OCI-LY7 (cell line): ENCODE measurements around the gene SLC38A4.

ENCODE experiments used
- EZH2phosphoT487 ChIP-seq: fragments of 200-600 bp; sonication (generic); IDR thresholded peaks from 2 replicates; pipeline ENCODE4 v1.6.1; 2018; ENCODE audit warnings: low read depth, borderline replicate concordance, mild to moderate bottlenecking, mixed run types, antibody characterized with exemption, low read length, moderate library complexity, mixed read lengths
- TF ChIP-seq, protein P1 (sequence below): fragments of 200-600 bp; sonication (generic); conservative IDR thresholded peaks from 2 replicates; pipeline ENCODE4 v1.5.1; 2014; ENCODE audit warnings: mild to moderate bottlenecking, antibody characterized with exemption, low read length, moderate library complexity, mixed read lengths

DNA sequence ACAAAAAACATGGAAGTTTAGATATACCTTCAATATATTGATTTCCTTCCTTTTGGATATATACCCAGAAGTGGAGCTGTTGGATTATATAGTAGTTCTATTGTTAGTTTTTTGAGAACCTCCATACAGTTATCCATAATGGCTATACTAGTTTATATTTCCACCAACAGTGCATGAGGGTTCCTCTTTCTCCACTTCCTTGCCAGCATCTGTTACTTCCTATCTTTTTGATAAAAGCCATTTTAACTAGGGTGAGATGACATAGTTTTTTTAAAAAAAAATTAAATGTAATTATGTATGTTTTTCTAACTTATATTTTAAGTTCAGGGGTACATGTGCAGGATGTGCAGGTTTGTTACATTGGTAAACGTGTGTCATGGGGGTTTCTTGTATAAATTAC is 10.0 kb upstream of the SLC38A4 start:
- TF ChIP-seq, protein P1, sequence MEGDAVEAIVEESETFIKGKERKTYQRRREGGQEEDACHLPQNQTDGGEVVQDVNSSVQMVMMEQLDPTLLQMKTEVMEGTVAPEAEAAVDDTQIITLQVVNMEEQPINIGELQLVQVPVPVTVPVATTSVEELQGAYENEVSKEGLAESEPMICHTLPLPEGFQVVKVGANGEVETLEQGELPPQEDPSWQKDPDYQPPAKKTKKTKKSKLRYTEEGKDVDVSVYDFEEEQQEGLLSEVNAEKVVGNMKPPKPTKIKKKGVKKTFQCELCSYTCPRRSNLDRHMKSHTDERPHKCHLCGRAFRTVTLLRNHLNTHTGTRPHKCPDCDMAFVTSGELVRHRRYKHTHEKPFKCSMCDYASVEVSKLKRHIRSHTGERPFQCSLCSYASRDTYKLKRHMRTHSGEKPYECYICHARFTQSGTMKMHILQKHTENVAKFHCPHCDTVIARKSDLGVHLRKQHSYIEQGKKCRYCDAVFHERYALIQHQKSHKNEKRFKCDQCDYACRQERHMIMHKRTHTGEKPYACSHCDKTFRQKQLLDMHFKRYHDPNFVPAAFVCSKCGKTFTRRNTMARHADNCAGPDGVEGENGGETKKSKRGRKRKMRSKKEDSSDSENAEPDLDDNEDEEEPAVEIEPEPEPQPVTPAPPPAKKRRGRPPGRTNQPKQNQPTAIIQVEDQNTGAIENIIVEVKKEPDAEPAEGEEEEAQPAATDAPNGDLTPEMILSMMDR, result no peak
- TF ChIP-seq EZH2phosphoT487, result no peak
